GM12891 (cell line): ENCODE measurements around the gene POR.

Source experiments
- POLR2A ChIP-seq: IDR thresholded peaks from 2 replicates; pipeline ENCODE4 v1.6.1; 2011; ENCODE audit warnings: low read depth, low read length, control low read depth
- POLR2AphosphoS5 ChIP-seq: IDR thresholded peaks from 2 replicates; pipeline ENCODE4 v1.6.1; 2011; ENCODE audit warnings: low read depth, low read length, control low read depth
- SPI1 ChIP-seq: IDR thresholded peaks from 2 replicates; pipeline ENCODE4 v1.6.1; 2011; ENCODE audit warnings: low read depth, low read length, control low read depth
- TAF1 ChIP-seq: IDR thresholded peaks from 2 replicates; pipeline ENCODE4 v1.6.1; 2011; ENCODE audit warnings: low read depth, low read length, control low read depth

GRCh38 chr7:75924256-75924655, 9.3 kb downstream of the POR start:
- TF ChIP-seq POLR2A (no peak), SPI1 (no peak), POLR2AphosphoS5 (no peak), TAF1 (no peak)
